RWPE1 (cell line): Measurements from ENCODE around the gene SLC38A10.

Experiments used
- CTCF ChIA-PET: fragments of 350-600 bp; sonication (Branson Sonifier 250); formaldehyde crosslinking; extraction: SDS; loops from one replicate; lab custom pipeline; 2021; lab: Yijun Ruan, JAX
- POLR2A ChIA-PET: fragments of 400-600 bp; formaldehyde crosslinking; extraction: SDS; loops from one replicate; lab custom pipeline; 2020; ENCODE audit warnings: antibody characterized with exemption; ENCODE audit not compliant: low non-redundant PET; lab: Yijun Ruan, JAX
- DNase-seq: peaks from one replicate; pipeline ENCODE4 v3.0.0; 2012; ENCODE audit warnings: low spot score
- H3K27ac ChIP-seq: fragments of 450-650 bp; 2 replicates; pipeline ENCODE4 v1.5.1; 2017
- TF ChIP-seq, protein P1 (sequence below): fragments of 450-650 bp; conservative IDR thresholded peaks from 2 replicates; pipeline ENCODE4 v1.5.1; 2017; ENCODE audit warnings: low read depth, mild to moderate bottlenecking

The SLC38A10 gene

GRCh38 chr17:81305051-81305630, 10.0 kb upstream of the SLC38A10 start:
- DNase-seq: no peak
- ChIA-PET POLR2A (no interaction called here), CTCF (interaction anchor here (1.2 kb wide), 1 partner anchor 12 kb away, joined by 3 read pairs; no protein-coding TSS in a partner anchor)
- 0 out of 2 replicates have a peak overlapping the region, but pooled peaks have one; percentile 19 for H3K27ac ChIP-seq
- TF ChIP-seq, protein P1, sequence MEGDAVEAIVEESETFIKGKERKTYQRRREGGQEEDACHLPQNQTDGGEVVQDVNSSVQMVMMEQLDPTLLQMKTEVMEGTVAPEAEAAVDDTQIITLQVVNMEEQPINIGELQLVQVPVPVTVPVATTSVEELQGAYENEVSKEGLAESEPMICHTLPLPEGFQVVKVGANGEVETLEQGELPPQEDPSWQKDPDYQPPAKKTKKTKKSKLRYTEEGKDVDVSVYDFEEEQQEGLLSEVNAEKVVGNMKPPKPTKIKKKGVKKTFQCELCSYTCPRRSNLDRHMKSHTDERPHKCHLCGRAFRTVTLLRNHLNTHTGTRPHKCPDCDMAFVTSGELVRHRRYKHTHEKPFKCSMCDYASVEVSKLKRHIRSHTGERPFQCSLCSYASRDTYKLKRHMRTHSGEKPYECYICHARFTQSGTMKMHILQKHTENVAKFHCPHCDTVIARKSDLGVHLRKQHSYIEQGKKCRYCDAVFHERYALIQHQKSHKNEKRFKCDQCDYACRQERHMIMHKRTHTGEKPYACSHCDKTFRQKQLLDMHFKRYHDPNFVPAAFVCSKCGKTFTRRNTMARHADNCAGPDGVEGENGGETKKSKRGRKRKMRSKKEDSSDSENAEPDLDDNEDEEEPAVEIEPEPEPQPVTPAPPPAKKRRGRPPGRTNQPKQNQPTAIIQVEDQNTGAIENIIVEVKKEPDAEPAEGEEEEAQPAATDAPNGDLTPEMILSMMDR: no peak

DNA sequence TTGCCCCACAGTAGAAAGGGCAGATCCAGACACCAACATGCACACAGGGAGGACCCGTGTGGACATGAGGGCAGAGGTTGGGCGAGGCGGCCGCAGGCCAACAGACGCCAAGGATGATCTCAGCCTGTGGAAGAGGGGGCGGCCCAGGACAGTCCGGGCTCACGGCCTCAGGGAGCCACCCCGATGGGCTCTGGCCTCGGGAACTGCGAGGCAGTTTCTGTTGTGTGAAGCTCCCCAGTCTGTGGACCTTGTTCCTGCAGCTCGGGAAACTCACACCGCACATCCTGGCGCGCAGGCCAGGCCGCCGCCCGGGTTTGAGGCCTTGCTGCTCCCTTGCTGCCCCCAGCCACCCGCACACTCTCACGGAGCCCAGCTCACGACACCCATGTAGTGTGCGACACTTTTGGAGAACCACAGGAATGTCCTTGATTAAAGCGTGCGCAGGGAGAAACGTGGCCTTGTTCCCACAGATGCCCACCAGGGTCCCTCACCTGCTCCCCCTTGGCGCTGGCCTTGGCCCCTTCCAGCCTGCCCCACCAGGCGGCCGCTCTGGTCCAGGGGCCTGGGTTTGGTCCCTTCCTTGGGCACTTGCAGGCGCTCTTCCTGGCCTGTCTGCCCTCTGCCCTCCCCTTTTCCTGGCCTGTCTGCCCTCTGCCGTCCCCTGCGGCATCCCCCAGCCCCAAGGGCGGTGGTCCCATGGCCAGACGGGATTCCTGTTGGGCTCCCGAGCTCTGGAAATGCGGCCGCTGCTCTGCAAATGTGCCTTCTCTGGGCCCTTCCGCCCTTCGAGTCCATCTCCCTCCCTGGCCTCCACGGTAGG, 9.3 kb upstream of the SLC38A10 start:
- TF ChIP-seq, protein P1: no peak
- CTCF ChIA-PET: no interaction called here
- DNase-seq: no peak
- H3K27ac ChIP-seq: peak overlapping the region; percentile 45
- POLR2A ChIA-PET: no interaction called here

GRCh38 chr17:81303385-81303784, 8.3 kb upstream of the SLC38A10 start:
- TF ChIP-seq, protein P1: no peak
- DNase-seq: no peak
- POLR2A ChIA-PET: no interaction called here
- H3K27ac ChIP-seq: peak overlapping the region; percentile 45
- CTCF ChIA-PET: no interaction called here

DNA sequence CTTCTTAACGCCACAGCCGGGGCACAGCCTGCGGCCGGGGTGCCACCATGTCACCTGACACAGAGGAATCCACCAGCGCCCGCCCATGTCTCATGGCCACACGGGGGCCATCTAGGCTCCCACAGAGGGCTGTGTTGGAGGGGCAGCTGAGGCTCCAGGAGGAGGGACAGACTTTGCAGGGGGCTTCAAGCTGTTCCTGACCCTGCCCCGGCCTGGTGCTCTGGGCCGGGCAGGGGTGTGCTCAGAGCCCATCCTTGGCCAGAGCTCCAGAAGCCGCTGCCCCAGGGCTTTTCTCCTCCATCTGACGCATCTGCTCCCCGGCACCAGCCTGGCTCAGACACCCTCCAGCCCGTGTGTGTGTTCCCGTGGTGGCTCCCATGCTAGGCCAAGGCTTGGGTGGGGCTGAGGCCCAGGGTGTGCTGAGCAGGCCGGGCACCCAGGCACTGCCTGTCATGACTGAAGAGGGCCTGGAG, 7.8 kb upstream of the SLC38A10 start:
- DNase-seq: no peak
- POLR2A ChIA-PET: no interaction called here
- peak overlapping the region; percentile 45 for H3K27ac ChIP-seq

DNA sequence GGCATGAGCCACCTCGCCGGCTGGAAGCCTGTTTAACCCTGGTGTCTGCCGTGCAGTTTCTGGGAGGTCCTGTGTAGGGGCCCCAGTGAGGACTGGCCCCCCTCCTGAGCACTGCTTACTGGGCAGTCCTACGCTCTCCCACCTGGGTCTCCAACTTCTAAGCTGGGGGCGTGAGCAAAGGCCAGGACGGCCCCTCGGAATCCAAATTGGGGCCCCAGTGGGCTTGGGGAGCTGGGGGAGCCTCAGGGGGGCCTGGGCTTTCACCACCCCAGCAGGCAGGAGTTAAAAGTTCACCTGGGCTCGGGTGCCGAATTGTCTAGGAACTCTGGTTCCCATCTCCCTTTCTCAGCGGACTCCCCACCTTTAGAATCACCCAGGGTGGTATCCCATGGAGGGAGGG, 7.2 kb upstream of the SLC38A10 start:
- no peak for DNase-seq
- TF ChIP-seq, protein P1: no peak
- H3K27ac ChIP-seq: peak overlapping the region; percentile 10; the same call in 1 of the 2 replicates
- ChIA-PET POLR2A (no interaction called here), CTCF (no interaction called here)

More for the DNA sequence above, 7.8 kb upstream of the SLC38A10 start:
- CTCF ChIA-PET: no interaction called here
- TF ChIP-seq, protein P1: no peak
